ENCODE results near the gene DEPP1.

DEPP1 gene

GRCh38 chr10:44986670-44987069 is 8.1 kb upstream of the DEPP1 start:
- Histone ChIP-seq H3K27ac (ENCODE audit: extremely low read depth, low read depth, low read length) (no peak overlapping the region), H3K36me3 (ENCODE audit: control insufficient read depth in 2 of 2, insufficient read depth in 1 of 2, low read length in 2 of 2) (no peaks in the 10 kb centered on the region), H3K4me3 (ENCODE audit: low read depth, low read length) (no peak overlapping the region), H3K9me3 (ENCODE audit: control insufficient read depth, insufficient read depth, low read depth, low read length) (no peaks in the 10 kb centered on the region), H3K4me1 (ENCODE audit: control insufficient read depth, insufficient read depth, low read length) (peaks cover 15% of the 10 kb centered on the region)
- CTCF ChIA-PET = interaction anchor here (0.7 to 0.9 kb wide), 2 partner anchors 54 to 223 kb away, joined by 3 to 4 read pairs; no protein-coding TSS in a partner anchor
- POLR2A ChIA-PET = interaction anchor here (0.8 to 1.2 kb wide), 3 partner anchors 8 to 14 kb away, joined by 3 read pairs; partner anchors contain the start of gene DEPP1
- TF ChIP-seq ZNF433 (tag by site-specific recombination; IDR thresholded peaks at IDR 0.05; ENCODE audit: low read depth) = no peak
- TF ChIP-seq ZFP69B (tag by site-specific recombination; IDR thresholded peaks at IDR 0.05) = no peak
- TF ChIP-seq ZNF169 (tag by site-specific recombination; IDR thresholded peaks at IDR 0.05) = no peak
- TF ChIP-seq ZNF404 (tag by site-specific recombination; IDR thresholded peaks at IDR 0.05) = no peak
- TF ChIP-seq ZNF449 (tag by site-specific recombination; IDR thresholded peaks at IDR 0.05) = no peak
- TF ChIP-seq ZNF26 (tag by site-specific recombination; IDR thresholded peaks at IDR 0.05) = no peak

GRCh38 chr10:44986179-44986578 is 7.6 kb upstream of the DEPP1 start:
- ChIA-PET CTCF (interaction anchor here (0.5 to 0.9 kb wide), 4 partner anchors 13 to 224 kb away, joined by 3 to 4 read pairs (median 3); no protein-coding TSS in a partner anchor), POLR2A (interaction anchor here (0.8 to 1.2 kb wide), 2 partner anchors 10 to 13 kb away, joined by 3 read pairs; no protein-coding TSS in a partner anchor)
- TF ChIP-seq ZNF555 (tag by site-specific recombination; conservative IDR thresholded peaks at IDR 0.05) (no peak), ZNF544 (tag by site-specific recombination; IDR thresholded peaks at IDR 0.05) (no peak), ZNF121 (tag by site-specific recombination; IDR thresholded peaks at IDR 0.05) (no peak), ZNF837 (tag by site-specific recombination; IDR thresholded peaks at IDR 0.05) (no peak), SCRT1 (tag by site-specific recombination; IDR thresholded peaks at IDR 0.05; ENCODE audit: borderline replicate concordance) (no peak), ZNF398 (tag by site-specific recombination; IDR thresholded peaks at IDR 0.05) (no peak), ZBTB6 (tag by site-specific recombination; IDR thresholded peaks at IDR 0.05) (no peak), ZNF221 (tag by site-specific recombination; IDR thresholded peaks at IDR 0.05; ENCODE audit: borderline replicate concordance) (no peak), ZSCAN4 (tag by site-specific recombination; IDR thresholded peaks at IDR 0.05) (no peak), GLI2 (tag by site-specific recombination; IDR thresholded peaks at IDR 0.05; ENCODE audit: borderline replicate concordance, low read depth) (no peak), ZNF830 (tag by site-specific recombination; IDR thresholded peaks at IDR 0.05; ENCODE audit: low read depth) (no peak)
- H3K4me1 ChIP-seq (ENCODE audit: control insufficient read depth, insufficient read depth, low read length) = peaks cover 15% of the 10 kb centered on the region
- H3K27ac ChIP-seq (ENCODE audit: extremely low read depth, low read depth, low read length) = no peak overlapping the region
- no peaks in the 10 kb centered on the region for H3K36me3 ChIP-seq (ENCODE audit: control insufficient read depth in 2 of 2, insufficient read depth in 1 of 2, low read length in 2 of 2)
- no peak overlapping the region for H3K4me3 ChIP-seq (ENCODE audit: low read depth, low read length)
- no peaks in the 10 kb centered on the region for H3K9me3 ChIP-seq (ENCODE audit: control insufficient read depth, insufficient read depth, low read depth, low read length)
